Activated CD8-positive, alpha-beta T cell treated with anti-CD3 and anti-CD28 coated beads for 36 hours (primary cell): ENCODE data around the gene TBCCD1. TPM values are rescaled to one million over a fixed set of nuclear protein-coding genes. Genes with fewer than 3 reads are reported as not detected.

Experiments
- ATAC-seq: fragments of 200-7000 bp; cut with Tn5 transposase; one replicate; pipeline ENCODE4 v1.10.0; 2021; ENCODE audit warnings: mild to moderate bottlenecking, moderate library complexity
- CTCF ChIA-PET: fragments of 350-600 bp; sonication (Branson Sonifier 250); formaldehyde crosslinking; loops from one replicate; lab custom pipeline; 2021; ENCODE audit warnings: antibody characterized with exemption; lab: Charles Lee
- POLR2A ChIA-PET: fragments of 350-600 bp; sonication (Branson Sonifier 250); formaldehyde crosslinking; loops from one replicate; lab custom pipeline; 2021; ENCODE audit warnings: antibody characterized with exemption; lab: Charles Lee
- DNase-seq: peaks from one replicate; pipeline ENCODE4 v3.0.0-alpha.2; 2020
- H3K27ac Mint-ChIP-seq: one replicate; pipeline ENCODE4 v1.8.0; 2021; ENCODE audit warnings: mild to moderate bottlenecking, mixed read lengths
- H3K27me3 Mint-ChIP-seq: one replicate; pipeline ENCODE4 v1.8.0; 2021; ENCODE audit warnings: mixed read lengths
- H3K36me3 Mint-ChIP-seq: one replicate; pipeline ENCODE4 v1.8.0; 2021; ENCODE audit warnings: low read depth, mixed read lengths
- H3K4me1 Mint-ChIP-seq: one replicate; pipeline ENCODE4 v1.8.0; 2021; ENCODE audit warnings: low read depth, mixed read lengths
- H3K4me3 Mint-ChIP-seq: one replicate; pipeline ENCODE4 v1.8.0; 2021; ENCODE audit warnings: mild to moderate bottlenecking, moderate library complexity, mixed read lengths
- H3K9me3 Mint-ChIP-seq: one replicate; pipeline ENCODE4 v1.8.0; 2021; ENCODE audit warnings: mixed read lengths
- intact Hi-C: fragments of 100-400 bp; cut with micrococcal nuclease; formaldehyde crosslinking; loops from one replicate; pipeline ENCODE4 v1.10.0; 2022
- total RNA-seq, 2 experiments: library from RNA; stranded (reverse); gene quantifications; one replicate each; pipeline ENCODE4 v1.2.3, GENCODE V29; 2021
- TF ChIP-seq, protein P1 (sequence below): fragments of 200-600 bp; IDR thresholded peaks from one replicate; pipeline ENCODE4 v1.8.0; 2022; ENCODE audit warnings: antibody characterized with exemption, mild to moderate bottlenecking

Gene TBCCD1
- total RNA-seq, 2 experiments from 2014 or later: 9.8 to 10.8 TPM

- peaks cover 22% of the 10 kb centered on the region for H3K4me1 Mint-ChIP-seq
Observed at GRCh38 chr3:186613637-186614265, 46.6 kb upstream of the TBCCD1 start.

GRCh38 chr3:186612721-186613636, 45.8 kb upstream of the TBCCD1 start, which contains the start of gene AHSG:
Gene AHSG (plus strand): TSS chr3:186613060. CDS start chr3:186613142, 82 bp downstream.
- Mint-ChIP-seq H3K27me3 (peaks cover 23% of the 10 kb centered on the region), H3K36me3 (no peaks in the 10 kb centered on the region), H3K9me3 (no peaks in the 10 kb centered on the region), H3K4me3 (no peak within 1 kb of the TSS), H3K4me1 (peaks cover 22% of the 10 kb centered on the region), H3K27ac (no peak within 1 kb of the TSS)
- intact Hi-C loops: no loop called here
- TF ChIP-seq, protein P1, sequence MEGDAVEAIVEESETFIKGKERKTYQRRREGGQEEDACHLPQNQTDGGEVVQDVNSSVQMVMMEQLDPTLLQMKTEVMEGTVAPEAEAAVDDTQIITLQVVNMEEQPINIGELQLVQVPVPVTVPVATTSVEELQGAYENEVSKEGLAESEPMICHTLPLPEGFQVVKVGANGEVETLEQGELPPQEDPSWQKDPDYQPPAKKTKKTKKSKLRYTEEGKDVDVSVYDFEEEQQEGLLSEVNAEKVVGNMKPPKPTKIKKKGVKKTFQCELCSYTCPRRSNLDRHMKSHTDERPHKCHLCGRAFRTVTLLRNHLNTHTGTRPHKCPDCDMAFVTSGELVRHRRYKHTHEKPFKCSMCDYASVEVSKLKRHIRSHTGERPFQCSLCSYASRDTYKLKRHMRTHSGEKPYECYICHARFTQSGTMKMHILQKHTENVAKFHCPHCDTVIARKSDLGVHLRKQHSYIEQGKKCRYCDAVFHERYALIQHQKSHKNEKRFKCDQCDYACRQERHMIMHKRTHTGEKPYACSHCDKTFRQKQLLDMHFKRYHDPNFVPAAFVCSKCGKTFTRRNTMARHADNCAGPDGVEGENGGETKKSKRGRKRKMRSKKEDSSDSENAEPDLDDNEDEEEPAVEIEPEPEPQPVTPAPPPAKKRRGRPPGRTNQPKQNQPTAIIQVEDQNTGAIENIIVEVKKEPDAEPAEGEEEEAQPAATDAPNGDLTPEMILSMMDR: no peak
- no peak for ATAC-seq
- no peak for DNase-seq
- ChIA-PET POLR2A (interaction anchor here (7.2 kb wide), 1 partner anchor 171 kb away, joined by 65 read pairs; the partner anchor contains the start of gene EIF4A2), CTCF (interaction anchor here (0.6 to 6.3 kb wide), 12 partner anchors 16 to 669 kb away, joined by 3 to 185 read pairs (median 42); partner anchors contain the start of genes DNAJB11, FETUB and TBCCD1)

More at GRCh38 chr3:186613637-186614265, 46.6 kb upstream of the TBCCD1 start:
- Mint-ChIP-seq H3K27me3 (peaks cover 31% of the 10 kb centered on the region), H3K27ac (no peak overlapping the region), H3K4me3 (no peak overlapping the region), H3K9me3 (no peaks in the 10 kb centered on the region), H3K36me3 (no peaks in the 10 kb centered on the region)
- intact Hi-C loops: no loop called here
- POLR2A ChIA-PET: interaction anchor here (1.0 to 7.2 kb wide), 2 partner anchors 122 to 170 kb away, joined by 3 to 65 read pairs; partner anchors contain the start of gene EIF4A2
- TF ChIP-seq, protein P1: no peak
- no peak for ATAC-seq
- no peak for DNase-seq
- CTCF ChIA-PET: interaction anchor here (0.7 to 6.3 kb wide), 28 partner anchors 11 to 670 kb away, joined by 3 to 185 read pairs (median 6); partner anchors contain the start of genes DNAJB11, EIF4A2, FETUB and TBCCD1

GRCh38 chr3:186612065-186612464, 44.9 kb upstream of the TBCCD1 start:
- intact Hi-C loops: no loop called here
- ATAC-seq (no peak), DNase-seq (no peak)
- H3K36me3 Mint-ChIP-seq: no peaks in the 10 kb centered on the region
- CTCF ChIA-PET: interaction anchor here (0.6 to 1.4 kb wide), 4 partner anchors 21 to 629 kb away, joined by 3 read pairs; no protein-coding TSS in a partner anchor
- H3K4me3 Mint-ChIP-seq: no peak overlapping the region
- no peaks in the 10 kb centered on the region for H3K9me3 Mint-ChIP-seq
- H3K4me1 Mint-ChIP-seq: peaks cover 18% of the 10 kb centered on the region
- peaks cover 15% of the 10 kb centered on the region for H3K27me3 Mint-ChIP-seq
- TF ChIP-seq, protein P1: no peak
- POLR2A ChIA-PET: interaction anchor here (7.2 kb wide), 1 partner anchor 172 kb away, joined by 65 read pairs; the partner anchor contains the start of gene EIF4A2
- H3K27ac Mint-ChIP-seq: no peak overlapping the region

GRCh38 chr3:186609247-186609868, 42.2 kb upstream of the TBCCD1 start:
- no peaks in the 10 kb centered on the region for H3K9me3 Mint-ChIP-seq
- ChIA-PET POLR2A (interaction anchor here (1.1 to 1.5 kb wide), 2 partner anchors 19 to 174 kb away, joined by 3 to 4 read pairs; partner anchors contain the start of gene EIF4A2), CTCF (interaction anchor here (0.7 to 2.2 kb wide), 7 partner anchors 7 to 666 kb away, joined by 3 to 12 read pairs (median 4); no protein-coding TSS in a partner anchor)
- H3K27ac Mint-ChIP-seq: no peak overlapping the region
- DNase-seq: peak; percentile 23
- ATAC-seq: no peak
- intact Hi-C loops: no loop called here
- peaks cover 1% of the 10 kb centered on the region for H3K4me1 Mint-ChIP-seq
- TF ChIP-seq, protein P1: no peak
- H3K36me3 Mint-ChIP-seq: no peaks in the 10 kb centered on the region
- H3K27me3 Mint-ChIP-seq: peaks cover 8% of the 10 kb centered on the region
- H3K4me3 Mint-ChIP-seq: no peak overlapping the region
